Measurements from ENCODE around the gene SMIM3. TPM values are rescaled to one million over a fixed set of nuclear protein-coding genes. Genes with fewer than 3 reads are reported as not detected.
A peak's percentile ranks its signal among the peaks of the same experiment; 100 is the strongest.
"Not testable (repeated sequence)": the region's sequence is repeated elsewhere in the genome, so short reads cannot be mapped to it uniquely, and the experiment has no call there.

The SMIM3 gene
- total RNA-seq, 2 donors from 2014 or later: 27.1 to 33.0 TPM

GRCh38 chr5:150816946-150817345 lies 38.4 kb downstream of the SMIM3 start:
- peaks cover 6 to 22% of the 10 kb centered on the region in 2 donors for H3K9me3 Mint-ChIP-seq
- H3K27ac Mint-ChIP-seq: no peak overlapping the region
- H3K36me3 Mint-ChIP-seq: peaks cover 15 to 27% of the 10 kb centered on the region in 2 donors
- no peak for ATAC-seq
- no peak for DNase-seq (ENCODE audit: low spot score in 2 of 2)

- H3K9me3 Mint-ChIP-seq: peaks cover 5 to 9% of the 10 kb centered on the region in 2 donors
- DNase-seq (ENCODE audit: low spot score in 2 of 2) (no peak), ATAC-seq (no peak)
- H3K27ac Mint-ChIP-seq: no peak overlapping the region
- H3K36me3 Mint-ChIP-seq: peaks cover 0 to 24% of the 10 kb centered on the region in 2 donors
Measured at GRCh38 chr5:150829744-150830143, 51.2 kb downstream of the SMIM3 start.

- ATAC-seq; H3K27ac Mint-ChIP-seq; H3K9me3 Mint-ChIP-seq; DNase-seq (ENCODE audit: low spot score in 2 of 2): not testable (repeated sequence)
- H3K36me3 Mint-ChIP-seq: peaks cover 0 to 24% of the 10 kb centered on the region in 2 donors
Measured at GRCh38 chr5:150831821-150832220, 53.3 kb downstream of the SMIM3 start.

GRCh38 chr5:150836064-150836463 lies 57.5 kb downstream of the SMIM3 start:
- H3K27ac Mint-ChIP-seq: peak overlapping the region in 1 of 2 donors; percentile 48

GRCh38 chr5:150836703-150837102 lies 58.1 kb downstream of the SMIM3 start:
- Mint-ChIP-seq H3K9me3 (no peaks in the 10 kb centered on the region), H3K36me3 (peaks cover 0 to 22% of the 10 kb centered on the region in 2 donors), H3K27ac (no peak overlapping the region)
- no peak for ATAC-seq
- DNase-seq (ENCODE audit: low spot score in 2 of 2): no peak

More at GRCh38 chr5:150836064-150836463, 57.5 kb downstream of the SMIM3 start:
- peaks cover 0 to under 1% of the 10 kb centered on the region in 2 donors for H3K9me3 Mint-ChIP-seq
- H3K36me3 Mint-ChIP-seq: peaks cover 0 to 24% of the 10 kb centered on the region in 2 donors
- no peak for DNase-seq (ENCODE audit: low spot score in 2 of 2)
- no peak for ATAC-seq

- H3K36me3 Mint-ChIP-seq: peaks cover 0 to 19% of the 10 kb centered on the region in 2 donors
- not testable (repeated sequence) for ATAC-seq; H3K27ac Mint-ChIP-seq; H3K9me3 Mint-ChIP-seq; DNase-seq (ENCODE audit: low spot score in 2 of 2)
Measured at GRCh38 chr5:150845185-150845859, 66.8 kb downstream of the SMIM3 start.

GRCh38 chr5:150846308-150846653 lies 67.7 kb downstream of the SMIM3 start, which contains the start of gene IRGM:
Gene IRGM, plus strand, starts transcription at chr5:150846521. Its CDS starts 1,603 bp downstream, at chr5:150848124.
- not testable (repeated sequence) for ATAC-seq; DNase-seq (ENCODE audit: low spot score in 2 of 2); H3K9me3 Mint-ChIP-seq
- Mint-ChIP-seq H3K27ac (peak within 1 kb of the TSS; percentile 79 to 93), H3K36me3 (peaks cover 0 to 19% of the 10 kb centered on the region in 2 donors)

Other genes starting within 250 kb of the SMIM3 start
- gene SYNPO, start 138.1 kb upstream of the SMIM3 start, total RNA-seq: under 1 TPM; 0.18 to 0.53 TPM
- gene MYOZ3, start 117.5 kb upstream of the SMIM3 start, total RNA-seq: under 1 TPM; 0.09 to 0.49 TPM
- 100 to 1,000 TPM in 1 of 2 donors, 10 to 100 TPM in 1; 62.0 to 104 TPM for gene RBM22, start 77.7 kb upstream of the SMIM3 start, total RNA-seq
- gene DCTN4, start 19.7 kb upstream of the SMIM3 start, total RNA-seq: 10 to 100 TPM; 44.0 to 56.4 TPM
- 1 to 10 TPM; 4.5 to 4.7 TPM for gene IRGM, start 67.8 kb downstream of the SMIM3 start, total RNA-seq
- gene ZNF300, start 126.2 kb downstream of the SMIM3 start, total RNA-seq: 1 to 10 TPM; 1.6 to 2.2 TPM
- gene GPX3, start 241.8 kb downstream of the SMIM3 start, total RNA-seq: under 1 TPM in 1 of 2 donors, not detected in 1; 0.23 TPM